OCI-LY1 (cell line): ENCODE results near the gene PIWIL4.

ENCODE experiments used
- H2AFZ ChIP-seq: fragments of 200-600 bp; sonication (generic), shearing (Covaris generic); 2 replicates; pipeline ENCODE4 v1.6.0; 2014; ENCODE audit warnings: antibody characterized with exemption, mild to moderate bottlenecking, low read length
- H3F3A ChIP-seq: fragments of 200-600 bp; sonication (generic), shearing (Covaris generic); 2 replicates; pipeline ENCODE4 v1.6.0; 2014; ENCODE audit warnings: mild to moderate bottlenecking, antibody characterized with exemption, low read length, moderate library complexity; ENCODE audit not compliant: insufficient read depth
- H3K27ac ChIP-seq: fragments of 200-600 bp; sonication (generic); 2 replicates; pipeline ENCODE4 v1.5.1; 2014; ENCODE audit warnings: low read length, mixed run types, mild to moderate bottlenecking, low read depth; ENCODE audit not compliant: poor library complexity, severe bottlenecking
- H3K27me3 ChIP-seq: fragments of 200-600 bp; sonication (generic); 2 replicates; pipeline ENCODE4 v1.6.0; 2014; ENCODE audit warnings: antibody characterized with exemption, mild to moderate bottlenecking, low read length, moderate library complexity; ENCODE audit not compliant: insufficient read depth
- H3K36me3 ChIP-seq: fragments of 200-600 bp; sonication (generic); 2 replicates; pipeline ENCODE4 v1.6.1; 2014; ENCODE audit warnings: mild to moderate bottlenecking, antibody characterized with exemption, low read length, moderate library complexity, mixed read lengths; ENCODE audit not compliant: insufficient read depth
- H3K4me1 ChIP-seq: fragments of 200-600 bp; sonication (generic); 2 replicates; pipeline ENCODE4 v1.5.1; 2014; ENCODE audit warnings: mild to moderate bottlenecking, low read length, moderate library complexity; ENCODE audit not compliant: insufficient read depth, severe bottlenecking
- H3K4me2 ChIP-seq: fragments of 200-600 bp; sonication (generic), shearing (Covaris generic); 2 replicates; pipeline ENCODE4 v1.6.1; 2014; ENCODE audit warnings: low read length
- H3K4me3 ChIP-seq: fragments of 200-600 bp; sonication (generic); 2 replicates; pipeline ENCODE4 v1.5.1; 2014; ENCODE audit warnings: low read length, low read depth, mild to moderate bottlenecking, mixed read lengths; ENCODE audit not compliant: poor library complexity, severe bottlenecking
- H3K79me2 ChIP-seq: fragments of 200-600 bp; shearing (Covaris generic); 2 replicates; pipeline ENCODE4 v1.6.1; 2016; ENCODE audit warnings: mixed run types, low read length, mixed read lengths; ENCODE audit not compliant: insufficient read depth
- H3K9ac ChIP-seq: fragments of 200-600 bp; sonication (generic), shearing (Covaris generic); 2 replicates; pipeline ENCODE4 v1.6.1; 2014; ENCODE audit warnings: mild to moderate bottlenecking, low read length, mixed read lengths
- H3K9me2 ChIP-seq: fragments of 200-600 bp; sonication (generic), shearing (Covaris generic); 2 replicates; pipeline ENCODE4 v1.6.1; 2014; ENCODE audit warnings: low read depth, mild to moderate bottlenecking, low read length, mixed read lengths
- H3K9me3 ChIP-seq: fragments of 200-600 bp; shearing (Covaris generic); 2 replicates; pipeline ENCODE4 v1.6.1; 2014; ENCODE audit warnings: low read length, mixed read lengths
- H4K20me1 ChIP-seq: fragments of 200-600 bp; sonication (generic), shearing (Covaris generic); 2 replicates; pipeline ENCODE4 v1.6.0; 2016; ENCODE audit warnings: mild to moderate bottlenecking, low read length; ENCODE audit not compliant: insufficient read depth
- CTCF ChIP-seq: fragments of 200-600 bp; sonication (generic), shearing (Covaris generic); IDR thresholded peaks from 2 replicates; pipeline ENCODE4 v1.5.1; 2017; ENCODE audit warnings: mild to moderate bottlenecking, antibody characterized with exemption, low read length, moderate library complexity, mixed read lengths
- EZH2 ChIP-seq: fragments of 200-600 bp; sonication (generic), shearing (Covaris generic); IDR thresholded peaks from 2 replicates; pipeline ENCODE4 v1.8.0; 2017; ENCODE audit warnings: borderline replicate concordance, mixed run types, mild to moderate bottlenecking, antibody characterized with exemption, low read length, moderate library complexity, mixed read lengths

PIWIL4 gene

GRCh38 chr11:94546162-94546470, 21.1 kb upstream of the PIWIL4 start:
- Histone ChIP-seq H3K4me3 (no peak overlapping the region), H3K9ac (no peak overlapping the region), H3K36me3 (no peaks in the 10 kb centered on the region), H3K4me1 (no peaks in the 10 kb centered on the region), H3K4me2 (no peak overlapping the region), H3K27me3 (no peaks in the 10 kb centered on the region), H3K9me3 (no peaks in the 10 kb centered on the region), H3K79me2 (no peaks in the 10 kb centered on the region), H4K20me1 (no peaks in the 10 kb centered on the region), H3F3A (no peaks in the 10 kb centered on the region), H3K9me2 (no peaks in the 10 kb centered on the region), H3K27ac (no peak overlapping the region), H2AFZ (no peak overlapping the region)
- TF ChIP-seq EZH2 (no peak), CTCF (no peak)

GRCh38 chr11:94546886-94547285, 20.3 kb upstream of the PIWIL4 start:
- Histone ChIP-seq H3K9me3 (no peaks in the 10 kb centered on the region), H3K79me2 (no peaks in the 10 kb centered on the region), H3K27me3 (no peaks in the 10 kb centered on the region), H3K4me1 (no peaks in the 10 kb centered on the region), H2AFZ (no peak overlapping the region), H3K4me2 (no peak overlapping the region), H3F3A (no peaks in the 10 kb centered on the region), H3K9ac (no peak overlapping the region), H4K20me1 (no peaks in the 10 kb centered on the region), H3K27ac (no peak overlapping the region), H3K36me3 (no peaks in the 10 kb centered on the region), H3K9me2 (no peaks in the 10 kb centered on the region), H3K4me3 (no peak overlapping the region)
- TF ChIP-seq EZH2, result no peak
- no peak for TF ChIP-seq CTCF

GRCh38 chr11:94549146-94549545, 18.0 kb upstream of the PIWIL4 start:
- Histone ChIP-seq H4K20me1 (no peaks in the 10 kb centered on the region), H3K27ac (no peak overlapping the region), H3K9me3 (no peaks in the 10 kb centered on the region), H3K4me2 (no peak overlapping the region), H3K9ac (no peak overlapping the region), H3K27me3 (no peaks in the 10 kb centered on the region), H3K79me2 (no peaks in the 10 kb centered on the region), H2AFZ (no peak overlapping the region), H3K9me2 (no peaks in the 10 kb centered on the region), H3F3A (no peaks in the 10 kb centered on the region), H3K36me3 (no peaks in the 10 kb centered on the region), H3K4me1 (no peaks in the 10 kb centered on the region), H3K4me3 (no peak overlapping the region)
- TF ChIP-seq EZH2, result no peak
- no peak for TF ChIP-seq CTCF
